PC-9 (cell line): ENCODE results near the gene FNBP1L.

Experiments
- CTCF ChIP-seq: fragments of 200-600 bp; sonication (generic); conservative IDR thresholded peaks from 2 replicates; pipeline ENCODE4 v1.6.1; 2017; ENCODE audit warnings: mixed run types, antibody characterized with exemption, mild to moderate bottlenecking, moderate library complexity
- EZH2 ChIP-seq: fragments of 200-600 bp; sonication (generic); IDR thresholded peaks from 2 replicates; pipeline ENCODE4 v1.8.0; 2017; ENCODE audit warnings: antibody characterized with exemption, low read depth

DNA sequence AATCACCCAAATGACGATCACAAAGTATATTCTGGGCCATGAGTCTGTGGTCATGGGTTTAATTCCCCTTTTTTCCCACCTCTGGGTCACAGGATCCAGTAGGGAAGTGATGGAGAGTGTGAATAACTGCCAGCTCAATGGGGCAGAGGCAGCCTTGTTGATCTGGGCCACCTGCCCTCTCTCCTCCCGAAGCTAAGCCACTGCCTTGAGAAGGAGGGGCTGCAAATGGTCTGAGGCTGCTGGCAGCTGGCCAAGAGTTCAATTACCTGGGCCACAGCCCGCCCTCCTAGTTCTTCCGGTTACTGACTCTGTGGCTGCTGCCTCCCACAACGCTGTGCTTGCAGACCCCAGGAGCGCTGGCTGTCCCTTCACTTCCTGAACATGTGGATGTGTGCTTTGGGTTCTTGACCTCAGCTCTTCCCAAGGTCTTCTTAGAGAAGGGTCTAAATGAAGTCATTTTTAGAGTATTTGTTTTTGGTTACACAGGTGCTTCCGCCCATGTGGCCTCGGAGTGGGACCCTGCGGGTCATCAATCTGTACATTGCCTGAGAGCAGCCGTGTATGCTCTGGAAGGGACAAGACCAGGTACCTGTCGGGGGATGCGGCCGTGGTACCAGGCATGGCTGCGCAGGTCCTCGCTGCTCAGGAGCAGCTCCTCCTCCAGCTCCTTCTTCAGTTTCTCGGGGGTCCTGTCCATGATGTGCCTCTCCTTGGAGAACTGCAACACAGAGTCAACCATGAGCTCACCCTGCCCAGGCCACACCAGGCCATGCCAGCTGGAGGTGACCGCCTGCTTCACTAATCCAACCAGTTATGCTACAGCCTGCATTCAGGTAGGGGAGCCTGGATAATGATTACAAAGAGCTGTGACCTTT, 144.0 kb downstream of the FNBP1L start:
- TF ChIP-seq CTCF (no peak), EZH2 (no peak)
